Keratinocyte (primary cell): ENCODE results near the gene PUDP. TPM values are rescaled to one million over a fixed set of nuclear protein-coding genes. Genes with fewer than 3 reads are reported as not detected.

Experiments
- DNase-seq: peaks from one replicate; pipeline ENCODE4 v3.0.0-alpha.2; 2011; ENCODE audit warnings: low read depth, missing footprints, low spot score
- FAIRE-seq: peaks from 2 replicates; lab custom pipeline; 2011; peaks lifted over from hg19 to GRCh38; lab: Jason Lieb, UNC
- H2AFZ ChIP-seq: 2 replicates; pipeline ENCODE4 v1.6.0; 2012; ENCODE audit warnings: low read length, control low read depth, inconsistent platforms; ENCODE audit not compliant: control insufficient read depth
- H3K27ac ChIP-seq: 2 replicates; pipeline ENCODE4 v1.5.1; 2011; ENCODE audit warnings: low read length; ENCODE audit not compliant: control insufficient read depth, insufficient read depth
- H3K27me3 ChIP-seq: 3 replicates; pipeline ENCODE4 v1.6.0; 2011; ENCODE audit warnings: low read length; ENCODE audit not compliant: control insufficient read depth, insufficient read depth; ENCODE audit errors: extremely low read depth
- H3K36me3 ChIP-seq, 2 experiments: 2 replicates in 1 of 2; 3 replicates in 1 of 2; pipeline ENCODE4 v1.5.1; 2011; ENCODE audit warnings: low read length in 2 of 2, mild to moderate bottlenecking in 1 of 2; ENCODE audit not compliant: control insufficient read depth in 2 of 2, insufficient read depth in 2 of 2; ENCODE audit errors: extremely low read depth in 1 of 2
- H3K4me1 ChIP-seq: 3 replicates; pipeline ENCODE4 v1.5.1; 2011; ENCODE audit warnings: low read length; ENCODE audit not compliant: control insufficient read depth, insufficient read depth; ENCODE audit errors: extremely low read depth
- H3K4me2 ChIP-seq: 3 replicates; pipeline ENCODE4 v1.6.0; 2011; ENCODE audit warnings: low read depth, low read length; ENCODE audit not compliant: control insufficient read depth, insufficient read depth; ENCODE audit errors: extremely low read depth
- H3K4me3 ChIP-seq, 3 experiments: fragments of 200-600 bp in 1 of 3; sonication (generic) in 1 of 3; 2 replicates in 2 of 3; 3 replicates in 1 of 3; pipeline ENCODE4 v1.5.1; 2011 to 2016; ENCODE audit warnings: low read length in 3 of 3, mild to moderate bottlenecking in 3 of 3, control low read depth in 2 of 3, inconsistent platforms in 1 of 3, low read depth in 1 of 3, mixed read lengths in 1 of 3, mixed run types in 1 of 3, moderate library complexity in 1 of 3; ENCODE audit not compliant: control insufficient read depth in 2 of 3, insufficient read depth in 2 of 3; ENCODE audit errors: extremely low read depth in 1 of 3
- H3K79me2 ChIP-seq: 2 replicates; pipeline ENCODE4 v1.6.0; 2012; ENCODE audit warnings: low read length; ENCODE audit not compliant: control insufficient read depth, insufficient read depth
- H3K9ac ChIP-seq: 3 replicates; pipeline ENCODE4 v1.6.0; 2011; ENCODE audit warnings: low read length; ENCODE audit not compliant: control insufficient read depth, insufficient read depth; ENCODE audit errors: extremely low read depth
- H3K9me1 ChIP-seq: 3 replicates; pipeline ENCODE4 v1.6.0; 2011; ENCODE audit warnings: low read length; ENCODE audit not compliant: control insufficient read depth, insufficient read depth; ENCODE audit errors: extremely low read depth
- H3K9me3 ChIP-seq: 2 replicates; pipeline ENCODE4 v1.5.1; 2012; ENCODE audit warnings: low read depth, low read length; ENCODE audit not compliant: control insufficient read depth
- H4K20me1 ChIP-seq: 3 replicates; pipeline ENCODE4 v1.6.0; 2011; ENCODE audit warnings: low read length; ENCODE audit not compliant: control insufficient read depth, insufficient read depth; ENCODE audit errors: extremely low read depth
- CTCF ChIP-seq, 3 experiments: IDR thresholded peaks in 1 of 3; conservative IDR thresholded peaks in 1 of 3; optimal IDR thresholded peaks in 1 of 3; 2 replicates in 2 of 3; 3 replicates in 1 of 3; pipeline versions ENCODE3 to v1.5.1; 2011; ENCODE audit warnings: low read length in 3 of 3, mild to moderate bottlenecking in 3 of 3, moderate library complexity in 2 of 3, control low read depth in 1 of 3, inconsistent platforms in 1 of 3; ENCODE audit not compliant: insufficient read depth in 2 of 3; ENCODE audit errors: extremely low read depth in 1 of 3
- EZH2 ChIP-seq: IDR thresholded peaks from one replicate; pipeline ENCODE4 v1.6.1; 2012; ENCODE audit warnings: inconsistent platforms, mild to moderate bottlenecking, low read length, moderate library complexity
- dilution Hi-C: fragments of 300-500 bp; cut with MboI; formaldehyde crosslinking; loops from one replicate; pipeline ENCODE4 v1.7.0; 2020; ENCODE audit warnings: low sequenced_read_pairs; ENCODE audit not compliant: extremely low pct_ligation_motif_present
- polyA plus RNA-seq, 5 experiments: library from polyadenylated mRNA; depleted of rRNA in 3 of 5; stranded (reverse) in 3 of 5; stranded (forward) in 1 of 5; unstranded in 1 of 5; fragments of >200 nt; gene quantifications; 1 replicate in 1 of 5; 2 replicates in 3 of 5; 3 replicates in 1 of 5; pipeline versions ENCODE4 v1.2.1 to v1.2.3, GENCODE V29; 2011 to 2012; ENCODE audit warnings: missing spikeins in 2 of 5, low read depth in 1 of 5, low replicate concordance in 1 of 5

Gene PUDP
- polyA plus RNA-seq, 1 donor (not counting 4 experiments of a cell fraction or from before 2014, with no cell fraction given), result 48.0 TPM

DNA sequence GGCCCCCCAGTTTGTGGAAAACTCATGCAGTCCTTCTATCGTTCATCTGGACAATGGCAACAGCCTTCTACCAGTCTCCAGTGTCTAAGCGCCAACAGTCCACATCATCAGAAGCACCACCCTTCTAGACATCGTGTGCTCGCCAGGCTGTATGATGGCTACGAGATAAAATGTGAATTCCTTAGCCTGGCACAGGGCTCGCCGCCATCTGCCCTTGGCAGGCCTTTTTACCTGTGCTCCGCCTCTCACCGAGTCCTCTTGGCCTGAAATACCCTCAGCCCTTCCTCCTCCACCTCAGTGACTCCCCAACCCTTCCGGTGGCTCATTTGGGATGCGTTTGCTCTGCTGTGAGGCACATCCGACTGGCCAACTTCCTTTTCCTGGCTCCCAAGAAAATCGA lies 16.3 kb downstream of the PUDP start:
- H3K27ac ChIP-seq, result peak overlapping the region; percentile 32
- no peaks in the 10 kb centered on the region for H3K27me3 ChIP-seq
- DNase-seq (no peak), FAIRE-seq (no peak)
- no peaks in the 10 kb centered on the region for H3K36me3 ChIP-seq
- dilution Hi-C loops, result no loop called here
- H3K79me2 ChIP-seq, result peaks cover 65% of the 10 kb centered on the region
- H3K9me3 ChIP-seq, result no peaks in the 10 kb centered on the region
- TF ChIP-seq CTCF (optimal IDR thresholded peaks at IDR 0.05 in 1 of 3, IDR thresholded peaks at IDR 0.05 in 1 of 3, conservative IDR thresholded peaks at IDR 0.05 in 1 of 3; ENCODE audit: extremely low read depth in 1 of 3, insufficient read depth in 2 of 3, low read length in 3 of 3), result no peak
- no peak for TF ChIP-seq EZH2
- H3K4me1 ChIP-seq, result peaks cover 23% of the 10 kb centered on the region
- H3K4me3 ChIP-seq, result peak overlapping the region in 1 of 3 experiments; percentile 14
- H2AFZ ChIP-seq, result no peak overlapping the region
- H3K9ac ChIP-seq, result no peak overlapping the region
- H3K9me1 ChIP-seq, result peaks cover 2% of the 10 kb centered on the region
- peak overlapping the region; percentile 71 for H3K4me2 ChIP-seq
- H4K20me1 ChIP-seq, result peaks cover 3% of the 10 kb centered on the region

- Histone ChIP-seq H3K27me3 (no peaks in the 10 kb centered on the region), H3K9me1 (peaks cover 2% of the 10 kb centered on the region), H3K36me3 (no peaks in the 10 kb centered on the region), H3K4me2 (no peak overlapping the region), H3K9me3 (no peaks in the 10 kb centered on the region), H2AFZ (no peak overlapping the region), H3K4me3 (no peak overlapping the region), H3K4me1 (peaks cover 7% of the 10 kb centered on the region), H3K9ac (no peak overlapping the region), H3K27ac (no peak overlapping the region), H4K20me1 (peaks cover 7% of the 10 kb centered on the region), H3K79me2 (peaks cover 59% of the 10 kb centered on the region)
- FAIRE-seq, result no peak
- TF ChIP-seq EZH2 (no peak), CTCF (optimal IDR thresholded peaks at IDR 0.05 in 1 of 3, IDR thresholded peaks at IDR 0.05 in 1 of 3, conservative IDR thresholded peaks at IDR 0.05 in 1 of 3; ENCODE audit: extremely low read depth in 1 of 3, insufficient read depth in 2 of 3, low read length in 3 of 3) (no peak)
- dilution Hi-C loops, result no loop called here
- DNase-seq, result no peak
Observed at GRCh38 chrX:7127056-7127455, 20.9 kb downstream of the PUDP start.
